A673 (cell line): ENCODE data around the gene CREB3L1. TPM values are rescaled to one million over a fixed set of nuclear protein-coding genes. Genes with fewer than 3 reads are reported as not detected.

Source experiments
- BruUV-seq: library from RNA; stranded (reverse); fragments of 400-500 nt; replicated peaks from 2 replicates; lab custom pipeline; 2021; lab: Mats Ljungman, UMichigan
- CTCF ChIA-PET: fragments of 300-600 bp; sonication (Branson Sonifier 250); formaldehyde crosslinking; loops from one replicate; lab custom pipeline; 2022; ENCODE audit warnings: antibody characterized with exemption; lab: Charles Lee
- POLR2A ChIA-PET: fragments of 300-600 bp; sonication (Branson Sonifier 250); formaldehyde crosslinking; loops from one replicate; lab custom pipeline; 2022; ENCODE audit warnings: antibody characterized with exemption; ENCODE audit not compliant: low non-redundant PET; lab: Charles Lee
- DNase-seq: peaks from one replicate; pipeline ENCODE4 v3.0.0-alpha.2; 2015; ENCODE audit warnings: low spot score
- H3K27ac ChIP-seq: fragments of 200-600 bp; sonication (generic); 2 replicates; pipeline ENCODE4 v1.5.1; 2016; ENCODE audit warnings: mixed run types, low read depth, mild to moderate bottlenecking, mixed read lengths, antibody characterized with exemption, low read length; ENCODE audit not compliant: poor library complexity, severe bottlenecking
- H3K27me3 ChIP-seq: fragments of 200-600 bp; sonication (generic); replicated peaks from 2 replicates; pipeline ENCODE4 v1.6.1; 2017; ENCODE audit warnings: mixed run types, low read depth, mild to moderate bottlenecking, mixed read lengths, antibody characterized with exemption, low read length; ENCODE audit not compliant: insufficient read depth, poor library complexity
- H3K36me3 ChIP-seq: fragments of 200-600 bp; sonication (generic); 2 replicates; pipeline ENCODE4 v1.6.1; 2016; ENCODE audit warnings: mixed run types, mild to moderate bottlenecking, mixed read lengths, antibody characterized with exemption, low read length; ENCODE audit not compliant: insufficient read depth, poor library complexity, severe bottlenecking
- H3K4me1 ChIP-seq: fragments of 200-600 bp; sonication (generic); 2 replicates; pipeline ENCODE4 v1.6.1; 2017; ENCODE audit warnings: mixed run types, mild to moderate bottlenecking, mixed read lengths, antibody characterized with exemption, low read length; ENCODE audit not compliant: insufficient read depth, poor library complexity, severe bottlenecking
- H3K4me3 ChIP-seq: fragments of 200-600 bp; sonication (generic); 2 replicates; pipeline ENCODE4 v1.5.1; 2016; ENCODE audit warnings: low read depth, mixed run types, mild to moderate bottlenecking, mixed read lengths, low read length; ENCODE audit not compliant: poor library complexity, severe bottlenecking
- H3K9me3 ChIP-seq: fragments of 200-600 bp; sonication (generic); 2 replicates; pipeline ENCODE4 v1.6.1; 2016; ENCODE audit warnings: mixed run types, low read depth, mild to moderate bottlenecking, mixed read lengths, antibody characterized with exemption, low read length; ENCODE audit not compliant: poor library complexity, severe bottlenecking
- CTCF ChIP-seq: fragments of 300-800, 200-600 bp; sonication (generic); conservative IDR thresholded peaks from 2 replicates; pipeline ENCODE4 v1.5.1; 2017; ENCODE audit warnings: low read depth, mild to moderate bottlenecking, antibody characterized with exemption, low read length, moderate library complexity, mixed read lengths
- EZH2 ChIP-seq: fragments of 200-600 bp; sonication (generic); IDR thresholded peaks from 2 replicates; pipeline ENCODE4 v1.6.1; 2017; ENCODE audit warnings: borderline replicate concordance, low read depth, mild to moderate bottlenecking, mixed read lengths, antibody characterized with exemption, low read length; ENCODE audit not compliant: poor library complexity, severe bottlenecking
- intact Hi-C: fragments of 100-400 bp; cut with micrococcal nuclease; formaldehyde crosslinking; loops from one replicate; pipeline ENCODE4 v1.10.0; 2022; ENCODE audit not compliant: unreplicated experiment
- total RNA-seq: library from RNA; stranded (reverse); gene quantifications from 2 replicates; pipeline ENCODE4 v1.2.3, GENCODE V29; 2021

Gene CREB3L1
- total RNA-seq, 1 experiment from 2014 or later = 3.5 TPM

GRCh38 chr11:46345131-46345597 is 67.7 kb downstream of the CREB3L1 start:
- Histone ChIP-seq H3K36me3 (no peaks in the 10 kb centered on the region), H3K4me1 (peaks cover 46% of the 10 kb centered on the region), H3K4me3 (no peak overlapping the region), H3K27me3 (no peaks in the 10 kb centered on the region), H3K9me3 (no peaks in the 10 kb centered on the region), H3K27ac (no peak overlapping the region)
- intact Hi-C loops = loop anchor here (10.0 kb wide), 1 partner anchor 830 kb away; no protein-coding TSS in a partner anchor
- no peak for TF ChIP-seq EZH2
- TF ChIP-seq CTCF = no peak
- ChIA-PET POLR2A (no interaction called here), CTCF (no interaction called here)
- no TSS peak for BruUV-seq
- no peak for DNase-seq

- intact Hi-C loops = loop anchor here (10.0 kb wide), 1 partner anchor 831 kb away; no protein-coding TSS in a partner anchor
- ChIA-PET CTCF (no interaction called here), POLR2A (interaction anchor here (0.6 kb wide), 1 partner anchor 73 kb away, joined by 3 read pairs; no protein-coding TSS in a partner anchor)
- H3K27me3 ChIP-seq = no peaks in the 10 kb centered on the region
- peaks cover 46% of the 10 kb centered on the region for H3K4me1 ChIP-seq
- no peak for TF ChIP-seq CTCF
- no peak for TF ChIP-seq EZH2
- BruUV-seq = no TSS peak
- DNase-seq = no peak
- H3K27ac ChIP-seq = no peak overlapping the region
- H3K9me3 ChIP-seq = no peaks in the 10 kb centered on the region
- no peaks in the 10 kb centered on the region for H3K36me3 ChIP-seq
- no peak overlapping the region for H3K4me3 ChIP-seq
Measured at GRCh38 chr11:46345881-46346484, 68.5 kb downstream of the CREB3L1 start.

- BruUV-seq = no TSS peak
- intact Hi-C loops = loop anchor here (10.0 kb wide), 1 partner anchor 832 kb away; no protein-coding TSS in a partner anchor
- DNase-seq = peak; percentile 97
- Histone ChIP-seq H3K9me3 (no peaks in the 10 kb centered on the region), H3K27ac (peak within 1 kb of the TSS; percentile 76), H3K36me3 (no peaks in the 10 kb centered on the region), H3K4me1 (peaks cover 50% of the 10 kb centered on the region), H3K4me3 (peak within 1 kb of the TSS; percentile 71), H3K27me3 (no peaks in the 10 kb centered on the region)
- no peak for TF ChIP-seq EZH2
- TF ChIP-seq CTCF = peak; percentile 74
- ChIA-PET POLR2A (no interaction called here), CTCF (interaction anchor here (0.6 to 1.2 kb wide), 12 partner anchors 9 to 104 kb away, joined by 3 to 6 read pairs (median 4); no protein-coding TSS in a partner anchor)
Measured at GRCh38 chr11:46346886-46347636, 69.6 kb downstream of the CREB3L1 start, which contains the start of gene DGKZ. TSS of gene DGKZ (plus strand) at chr11:46347463. CDS start at chr11:46347660, 197 bp downstream.
